ENCODE results near the gene F2RL3.

Gene F2RL3

DNA sequence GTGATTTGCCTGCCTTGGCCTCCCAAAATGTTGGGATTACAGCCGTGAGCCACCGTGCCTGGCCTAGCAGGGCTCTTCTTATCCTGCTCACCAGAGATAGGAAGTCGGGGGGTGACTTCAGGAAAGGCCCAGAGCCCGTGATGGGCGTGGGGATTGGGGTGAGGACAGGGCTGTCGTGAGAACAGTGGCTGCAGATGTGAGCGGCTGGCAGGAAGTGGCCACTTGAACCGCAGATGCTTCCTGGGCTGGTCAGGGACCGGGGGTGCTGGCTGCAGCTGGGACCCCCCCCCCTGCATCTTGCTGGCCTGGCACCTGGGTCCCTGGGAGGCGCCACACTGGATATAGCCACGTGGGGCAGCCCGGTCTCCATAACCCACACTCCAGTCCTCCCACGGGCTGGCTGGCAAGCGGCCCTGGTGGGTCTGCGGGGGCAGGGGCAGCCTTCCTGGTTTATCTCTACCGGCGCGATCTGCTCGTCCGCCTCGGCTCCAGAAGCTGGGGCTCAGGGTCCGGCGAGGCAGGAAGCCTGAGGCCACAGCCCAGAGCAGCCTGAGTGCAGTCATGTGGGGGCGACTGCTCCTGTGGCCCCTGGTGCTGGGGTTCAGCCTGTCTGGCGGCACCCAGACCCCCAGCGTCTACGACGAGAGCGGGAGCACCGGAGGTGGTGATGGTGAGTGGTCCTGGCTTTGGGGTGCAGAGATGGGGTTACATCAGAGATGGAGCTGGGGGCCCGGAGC lies at the start of gene F2RL3:
Gene F2RL3 (plus strand): TSS at position 371 of the 737 bp plus-strand sequence. CDS start 191 bp downstream, at position 562.
- Mint-ChIP-seq H3K4me1 (peaks cover 36% of the 10 kb centered on the region), H3K9me3 (no peaks in the 10 kb centered on the region), H3K4me3 (peak within 1 kb of the TSS; percentile 1 to 72), H3K27me3 (peaks cover 51% of the 10 kb centered on the region), H3K27ac (no peak within 1 kb of the TSS)
- DNase-seq (peak in 1 of 2 donors; percentile 31), ATAC-seq (peak; percentile 59)

DNA sequence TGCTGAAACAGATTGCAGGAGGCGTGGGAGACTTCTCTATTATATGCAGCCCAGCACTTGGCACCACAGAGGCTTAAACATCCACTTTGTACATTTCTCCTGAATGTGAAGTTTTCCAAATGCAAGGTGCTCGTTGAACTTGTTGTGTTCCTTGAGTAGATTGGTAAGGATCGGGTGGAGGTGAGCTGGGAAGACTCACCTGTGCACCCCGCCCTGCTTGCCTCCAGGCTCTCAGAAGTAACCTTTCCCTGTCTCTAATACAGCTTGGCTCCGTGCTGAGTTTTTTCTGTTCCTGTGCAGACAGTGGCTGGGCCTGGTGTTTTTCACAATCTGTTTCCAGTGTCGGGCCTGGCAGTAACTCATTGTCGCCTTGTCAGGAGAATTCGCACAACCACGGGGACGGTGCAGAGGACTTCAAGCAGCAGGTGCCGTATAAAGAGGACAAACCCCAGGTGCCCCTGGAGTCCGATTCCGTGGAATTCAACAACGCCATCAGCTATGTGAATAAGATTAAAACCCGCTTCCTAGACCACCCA lies 47.3 kb upstream of the F2RL3 start:
- ATAC-seq (no peak), DNase-seq (no peak)
- H3K27me3 Mint-ChIP-seq: no peaks in the 10 kb centered on the region
- no peaks in the 10 kb centered on the region for H3K9me3 Mint-ChIP-seq
- no peak overlapping the region for H3K27ac Mint-ChIP-seq
- peaks cover 12% of the 10 kb centered on the region for H3K4me1 Mint-ChIP-seq
- H3K4me3 Mint-ChIP-seq: no peak overlapping the region

DNA sequence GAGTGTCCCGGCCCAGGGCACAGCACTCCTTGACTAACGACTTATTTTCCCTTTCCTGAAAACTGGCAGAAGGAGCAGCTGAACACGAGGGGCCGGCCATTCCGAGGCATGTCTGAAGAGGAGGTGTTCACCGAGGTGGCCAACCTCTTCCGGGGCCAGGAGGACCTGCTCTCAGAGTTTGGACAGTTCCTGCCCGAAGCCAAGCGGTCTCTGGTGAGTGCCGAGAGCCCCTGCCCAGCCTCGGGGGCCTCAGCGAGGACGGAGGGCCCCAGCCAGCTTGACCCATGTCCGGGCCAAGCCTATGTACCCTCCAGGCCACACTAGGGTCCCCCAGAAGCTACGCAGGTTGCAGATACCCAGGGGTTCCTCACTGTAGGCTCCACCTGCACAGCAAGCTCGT lies 41.9 kb upstream of the F2RL3 start:
- H3K27me3 Mint-ChIP-seq: no peaks in the 10 kb centered on the region
- H3K27ac Mint-ChIP-seq: no peak overlapping the region
- no peak for DNase-seq
- no peaks in the 10 kb centered on the region for H3K9me3 Mint-ChIP-seq
- ATAC-seq: no peak
- no peak overlapping the region for H3K4me3 Mint-ChIP-seq
- H3K4me1 Mint-ChIP-seq: no peaks in the 10 kb centered on the region

DNA sequence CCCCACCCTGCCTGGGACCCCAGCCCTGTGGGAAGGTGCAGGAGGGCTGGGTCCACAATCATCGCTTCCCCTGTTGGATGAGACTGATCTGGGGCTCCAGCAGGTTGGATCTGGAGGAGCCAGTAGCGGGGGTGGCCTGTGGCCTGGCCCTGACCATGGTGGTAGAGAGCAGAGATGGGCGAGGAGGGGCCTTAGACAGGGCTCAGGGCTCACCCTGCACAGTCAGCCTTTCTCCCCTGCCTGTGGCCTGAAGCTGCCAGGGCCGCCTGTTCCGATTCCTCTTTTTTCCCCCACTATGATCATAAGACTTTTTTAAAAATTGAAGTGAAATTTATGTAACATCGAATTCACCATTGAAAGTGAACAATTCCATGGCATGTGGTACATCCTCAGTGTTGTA lies 41.4 kb upstream of the F2RL3 start:
- ATAC-seq (no peak), DNase-seq (no peak)
- Mint-ChIP-seq H3K27me3 (no peaks in the 10 kb centered on the region), H3K9me3 (no peaks in the 10 kb centered on the region), H3K4me1 (no peaks in the 10 kb centered on the region), H3K4me3 (no peak overlapping the region), H3K27ac (peak overlapping the region; percentile 64 to 69)

DNA sequence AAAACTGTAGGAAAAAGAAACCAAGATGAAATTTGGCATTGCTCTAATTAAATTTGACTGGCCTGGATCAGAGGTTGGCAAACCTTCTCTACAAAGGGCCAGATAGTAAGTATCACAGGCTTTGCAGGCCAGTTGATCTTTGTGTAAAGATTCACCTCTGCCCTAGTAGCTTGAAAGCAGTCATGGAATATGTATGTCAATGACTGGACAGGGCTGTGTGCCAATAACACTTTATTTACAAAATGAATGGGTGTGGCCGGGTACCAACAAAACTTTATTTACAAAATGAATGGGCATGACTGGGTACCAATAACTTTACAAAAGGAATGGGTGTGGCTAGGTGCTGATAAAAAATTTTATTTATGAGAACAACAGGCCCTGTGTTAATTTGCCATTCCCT lies 39.6 kb upstream of the F2RL3 start:
- Mint-ChIP-seq H3K4me1 (no peaks in the 10 kb centered on the region), H3K4me3 (no peak overlapping the region), H3K27me3 (no peaks in the 10 kb centered on the region), H3K9me3 (no peaks in the 10 kb centered on the region), H3K27ac (no peak overlapping the region)
- ATAC-seq (no peak), DNase-seq (no peak)

DNA sequence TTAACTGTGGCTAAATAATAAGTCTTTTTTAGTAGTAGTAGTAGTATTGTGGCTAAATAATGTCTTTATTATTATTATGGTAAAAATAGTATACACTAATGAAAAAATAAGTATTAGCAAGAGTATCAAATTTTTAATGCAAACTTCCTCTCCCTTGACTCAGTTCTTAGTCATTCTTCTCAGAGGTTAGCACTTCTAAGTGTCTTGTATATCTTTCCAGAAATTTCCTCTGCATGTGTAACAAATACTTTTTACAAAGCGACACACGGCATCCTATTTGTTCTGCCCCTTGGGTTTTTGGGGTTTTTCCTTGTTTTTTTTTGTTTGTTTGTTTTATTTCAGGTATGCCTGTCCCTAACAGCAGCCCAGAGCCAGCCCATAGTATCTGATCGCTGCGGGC lies 38.7 kb upstream of the F2RL3 start:
- Mint-ChIP-seq H3K27ac (no peak overlapping the region), H3K9me3 (no peaks in the 10 kb centered on the region), H3K27me3 (no peaks in the 10 kb centered on the region), H3K4me1 (no peaks in the 10 kb centered on the region), H3K4me3 (no peak overlapping the region)
- DNase-seq: no peak
- ATAC-seq: no peak

DNA sequence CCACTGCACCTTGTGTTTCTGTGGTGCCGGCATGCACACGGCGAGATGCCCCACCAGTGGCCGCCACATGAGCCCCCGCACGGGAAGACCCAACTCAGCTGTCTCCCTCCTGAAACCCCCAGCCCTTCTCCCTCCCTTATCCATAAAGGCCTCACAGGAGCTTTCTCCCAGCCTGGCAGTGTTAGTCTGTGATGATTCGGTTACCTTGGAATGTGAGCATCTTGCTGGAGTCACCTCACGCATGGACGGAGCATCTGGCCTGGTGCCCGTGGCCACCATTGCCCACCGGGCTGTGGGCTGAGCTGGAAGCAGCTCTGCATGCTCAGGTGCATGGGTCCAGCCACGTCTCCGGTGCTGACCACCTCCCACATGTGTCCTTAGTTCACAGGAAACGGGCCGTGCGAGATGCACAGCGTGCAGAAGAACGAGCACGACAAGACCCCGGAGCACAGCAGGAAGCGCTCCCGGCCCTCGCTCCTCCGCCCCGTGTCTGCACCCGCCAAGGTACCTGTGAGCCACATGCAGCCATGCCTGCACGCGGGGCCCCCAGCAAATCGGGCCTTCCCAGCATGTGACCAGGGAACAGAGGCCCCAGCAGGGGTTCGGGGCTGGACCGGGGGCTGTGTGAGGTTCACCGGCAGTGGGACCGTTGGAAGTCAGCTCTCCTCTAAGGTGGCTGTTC lies 37.6 kb upstream of the F2RL3 start:
- H3K9me3 Mint-ChIP-seq: no peaks in the 10 kb centered on the region
- no peaks in the 10 kb centered on the region for H3K4me1 Mint-ChIP-seq
- ATAC-seq: no peak

DNA sequence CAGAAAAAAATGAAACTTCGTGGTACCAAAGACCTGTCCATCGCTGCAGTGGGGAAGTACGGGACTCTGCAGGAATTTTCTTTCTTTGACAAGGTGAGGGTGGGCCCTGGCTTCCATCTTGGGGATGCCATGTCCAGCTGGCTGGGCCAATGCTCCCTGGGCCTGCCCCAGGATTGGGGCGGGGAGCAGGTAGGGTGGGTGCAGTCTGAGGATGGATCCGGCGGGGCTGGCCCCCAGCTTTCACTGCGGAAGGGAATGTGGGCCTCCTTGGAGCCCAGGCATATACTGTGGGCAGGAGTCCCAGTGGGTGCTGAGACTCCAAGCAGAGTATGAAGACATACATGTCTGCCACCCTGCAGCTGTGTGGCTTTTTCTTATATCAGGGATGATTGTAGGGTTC lies 35.7 kb upstream of the F2RL3 start:
- H3K4me3 Mint-ChIP-seq: no peak overlapping the region
- no peaks in the 10 kb centered on the region for H3K4me1 Mint-ChIP-seq
- no peaks in the 10 kb centered on the region for H3K9me3 Mint-ChIP-seq
- H3K27me3 Mint-ChIP-seq: no peaks in the 10 kb centered on the region
- no peak overlapping the region for H3K27ac Mint-ChIP-seq
- no peak for ATAC-seq
- no peak for DNase-seq

More for the DNA sequence above, 37.6 kb upstream of the F2RL3 start:
- no peak for DNase-seq
- Mint-ChIP-seq H3K27ac (no peak overlapping the region), H3K4me3 (no peak overlapping the region), H3K27me3 (no peaks in the 10 kb centered on the region)

DNA sequence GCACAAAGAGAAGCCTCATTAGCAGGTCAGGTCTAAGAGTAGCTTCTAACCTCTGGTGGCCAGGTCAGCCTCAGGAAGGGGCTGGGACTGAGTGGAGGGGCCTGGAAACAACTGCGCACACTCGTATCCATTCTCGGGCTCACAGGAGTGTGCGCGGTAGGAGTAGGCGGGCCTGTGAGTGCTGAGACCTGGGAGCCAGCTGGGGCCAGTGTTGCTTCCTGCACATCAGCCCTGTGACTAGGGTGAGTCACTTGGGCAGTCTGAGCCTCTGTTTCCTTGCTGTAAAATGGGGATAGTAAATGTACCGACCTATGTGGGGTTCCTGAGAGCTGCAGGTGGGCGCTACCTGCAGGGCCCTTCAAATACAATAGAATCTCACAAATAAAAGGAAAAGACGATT lies 32.7 kb upstream of the F2RL3 start:
- H3K27ac Mint-ChIP-seq: no peak overlapping the region
- DNase-seq (no peak), ATAC-seq (no peak)
- H3K27me3 Mint-ChIP-seq: no peaks in the 10 kb centered on the region
- H3K9me3 Mint-ChIP-seq: no peaks in the 10 kb centered on the region
- no peak overlapping the region for H3K4me3 Mint-ChIP-seq
- no peaks in the 10 kb centered on the region for H3K4me1 Mint-ChIP-seq

DNA sequence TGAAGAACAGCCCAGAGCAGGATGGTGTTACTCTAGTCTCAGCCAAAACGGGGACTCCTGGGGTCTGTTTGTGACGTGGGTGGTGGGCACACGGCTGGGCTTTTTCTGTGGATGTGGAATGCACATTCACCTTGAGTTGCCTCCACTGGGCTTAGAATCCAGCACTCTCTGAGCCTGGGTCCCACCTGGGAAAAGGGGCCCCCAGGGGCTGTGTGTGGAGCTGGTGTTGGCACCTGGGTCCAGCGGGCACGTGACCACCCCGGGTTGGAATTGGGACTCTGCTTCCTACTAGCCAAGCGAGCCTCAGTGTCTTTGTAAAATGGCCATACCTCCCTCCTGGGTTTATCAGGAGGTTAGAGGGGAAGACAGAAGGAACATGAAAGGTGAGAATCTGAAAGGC lies 29.2 kb upstream of the F2RL3 start:
- Mint-ChIP-seq H3K4me3 (no peak overlapping the region), H3K27ac (no peak overlapping the region), H3K27me3 (no peaks in the 10 kb centered on the region), H3K4me1 (no peaks in the 10 kb centered on the region), H3K9me3 (no peaks in the 10 kb centered on the region)
- DNase-seq (no peak), ATAC-seq (no peak)

DNA sequence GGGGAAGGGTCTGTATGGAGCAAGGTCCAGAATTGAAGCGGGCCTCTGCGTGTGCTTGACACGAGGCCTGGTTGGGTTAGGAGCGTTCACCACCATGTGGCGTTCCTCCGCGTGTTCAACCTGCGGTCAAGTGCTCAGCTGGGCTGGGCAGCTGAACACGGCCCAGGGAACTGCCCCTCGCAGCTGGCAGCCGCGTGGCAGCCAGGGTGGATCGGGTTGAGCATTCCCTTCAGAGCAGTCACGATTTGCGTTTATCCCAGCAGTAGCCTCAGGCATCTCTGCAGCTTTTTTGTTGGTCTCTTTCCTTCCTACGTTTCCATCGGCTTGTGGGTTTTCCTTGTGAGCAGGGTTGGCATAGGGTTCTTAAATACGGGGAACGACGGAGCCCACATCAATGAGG lies 28.7 kb upstream of the F2RL3 start:
- no peak for DNase-seq
- Mint-ChIP-seq H3K27ac (no peak overlapping the region), H3K4me3 (no peak overlapping the region), H3K9me3 (no peaks in the 10 kb centered on the region), H3K27me3 (no peaks in the 10 kb centered on the region), H3K4me1 (no peaks in the 10 kb centered on the region)
- ATAC-seq: no peak

DNA sequence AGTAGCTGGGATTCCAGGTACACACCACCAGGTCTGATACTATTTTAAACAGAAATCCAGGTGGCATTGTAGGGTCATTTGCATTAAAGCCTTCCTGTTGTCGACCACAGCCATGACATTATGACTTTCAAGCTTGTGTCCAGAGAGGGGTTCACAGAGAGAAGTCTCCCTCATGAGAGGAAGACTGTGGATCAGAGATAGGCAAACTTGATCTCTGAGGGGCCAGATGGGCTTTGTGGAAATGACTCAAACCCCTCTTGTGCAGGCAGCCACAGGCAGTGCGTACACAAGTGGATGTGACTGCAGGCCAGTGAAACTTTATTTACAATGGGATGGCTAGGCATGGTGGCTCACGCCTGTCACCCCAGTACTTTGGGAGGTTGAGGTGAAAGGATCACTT lies 27.8 kb upstream of the F2RL3 start:
- no peak overlapping the region for H3K4me3 Mint-ChIP-seq
- H3K27ac Mint-ChIP-seq: no peak overlapping the region
- no peaks in the 10 kb centered on the region for H3K4me1 Mint-ChIP-seq
- H3K9me3 Mint-ChIP-seq: no peaks in the 10 kb centered on the region
- H3K27me3 Mint-ChIP-seq: no peaks in the 10 kb centered on the region
- no peak for DNase-seq
- ATAC-seq: no peak

DNA sequence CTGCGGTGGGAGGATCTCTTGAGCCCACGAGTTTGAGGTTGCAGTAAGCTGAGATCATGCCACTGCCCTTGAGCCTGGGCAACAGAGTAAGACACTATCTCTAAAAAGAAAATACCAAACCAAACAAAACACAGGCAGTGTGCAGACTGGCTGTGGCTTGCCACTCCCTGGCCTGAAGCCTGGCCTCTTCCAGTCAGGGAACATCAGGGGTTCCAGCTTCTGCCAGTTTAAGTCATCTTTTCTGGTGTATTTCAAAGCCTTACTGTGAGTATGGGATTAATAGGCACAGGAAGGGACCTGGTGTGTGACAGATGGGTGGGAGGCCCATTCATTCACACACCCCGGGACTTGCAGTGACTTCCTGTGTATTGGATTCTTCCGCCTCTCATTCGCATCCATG lies 27.0 kb upstream of the F2RL3 start:
- Mint-ChIP-seq H3K4me1 (no peaks in the 10 kb centered on the region), H3K27ac (no peak overlapping the region), H3K4me3 (no peak overlapping the region), H3K27me3 (no peaks in the 10 kb centered on the region), H3K9me3 (no peaks in the 10 kb centered on the region)
- no peak for ATAC-seq
- DNase-seq: no peak

DNA sequence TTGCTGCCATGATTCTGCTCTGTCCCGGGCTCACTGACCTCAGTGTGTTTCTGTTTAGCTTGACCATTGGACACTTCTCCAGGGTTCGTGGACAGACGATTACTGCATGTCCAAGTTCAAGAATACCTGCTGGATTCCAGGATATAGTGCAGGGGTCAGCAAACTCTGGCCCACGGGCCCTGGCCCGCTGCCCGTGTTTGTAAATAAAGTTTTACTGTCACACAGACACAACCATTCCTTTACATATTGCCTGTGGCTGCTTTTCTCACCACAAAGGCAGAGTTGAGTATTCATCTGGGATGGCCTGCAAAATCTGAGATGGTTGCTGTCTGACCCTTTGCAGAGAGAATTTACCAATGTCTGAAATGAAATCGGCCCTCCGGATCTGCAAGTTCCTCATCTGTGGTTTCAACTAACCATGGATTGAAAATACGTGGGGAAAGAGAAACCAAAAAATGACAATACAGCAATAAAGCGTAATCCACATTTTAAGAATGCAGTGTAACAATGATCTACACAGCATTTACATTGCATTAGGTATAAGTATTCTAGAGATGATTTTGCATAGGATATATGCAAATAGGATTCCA lies 25.9 kb upstream of the F2RL3 start:
- Mint-ChIP-seq H3K4me1 (no peaks in the 10 kb centered on the region), H3K27me3 (no peaks in the 10 kb centered on the region), H3K9me3 (no peaks in the 10 kb centered on the region), H3K4me3 (no peak overlapping the region), H3K27ac (no peak overlapping the region)
- ATAC-seq: no peak
- DNase-seq: no peak

DNA sequence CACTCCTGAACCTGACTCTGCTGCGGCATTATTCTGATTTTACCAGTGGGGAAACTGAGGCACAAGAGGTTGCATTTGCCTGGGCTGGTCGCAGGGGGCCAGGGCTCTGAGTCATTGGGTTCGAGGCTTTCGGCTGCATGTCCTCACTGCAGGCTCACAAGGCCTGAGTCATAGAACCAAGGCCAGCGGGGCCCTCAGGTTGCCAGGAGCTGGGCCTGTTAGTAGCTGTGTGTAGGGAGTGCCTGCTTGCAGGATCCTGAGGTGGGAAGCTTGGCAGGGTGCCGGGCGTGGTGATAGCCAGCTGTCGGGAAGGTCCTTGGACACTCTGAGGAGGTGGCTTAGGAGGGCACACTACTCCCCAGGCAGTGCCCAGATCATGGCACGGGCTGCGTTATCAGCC lies 21.6 kb upstream of the F2RL3 start:
- H3K27ac Mint-ChIP-seq: no peak overlapping the region
- DNase-seq: no peak
- H3K27me3 Mint-ChIP-seq: no peaks in the 10 kb centered on the region
- H3K9me3 Mint-ChIP-seq: no peaks in the 10 kb centered on the region
- no peak overlapping the region for H3K4me3 Mint-ChIP-seq
- ATAC-seq: no peak
- H3K4me1 Mint-ChIP-seq: no peaks in the 10 kb centered on the region

DNA sequence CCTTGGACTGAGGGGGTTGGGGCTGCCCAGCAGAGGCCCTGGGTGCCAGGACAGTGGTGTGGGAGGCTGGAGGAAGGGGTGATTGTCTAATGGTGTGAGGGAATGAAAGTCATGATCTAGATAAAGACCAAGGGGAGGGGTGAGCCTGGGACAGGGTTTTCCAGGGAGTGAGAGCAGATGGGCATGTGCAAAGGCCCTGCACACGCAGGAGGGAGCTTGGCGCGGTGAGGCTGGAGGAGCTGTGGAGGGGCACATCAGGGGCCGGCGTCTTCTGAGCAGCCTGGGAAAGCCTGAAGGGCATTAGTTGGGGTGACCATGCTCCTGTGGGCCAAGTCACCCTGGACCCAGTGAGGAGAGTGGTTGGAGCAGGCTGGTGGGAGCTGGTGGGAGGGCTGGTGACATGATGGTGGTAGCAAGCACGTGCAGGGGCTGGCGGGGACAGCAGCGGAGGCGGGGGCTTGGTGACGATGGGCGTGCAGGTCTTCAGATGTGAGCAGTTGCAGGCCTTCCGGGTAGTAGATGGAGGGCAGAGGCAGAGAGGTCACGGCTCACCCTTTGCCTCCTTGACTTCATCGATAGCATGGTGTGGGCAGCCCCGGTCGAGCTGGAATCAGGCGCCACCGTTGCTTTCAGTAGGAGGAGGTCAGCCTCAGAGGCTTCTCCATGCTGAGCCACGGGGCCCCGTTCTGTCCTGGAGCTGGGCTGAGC lies 20.2 kb upstream of the F2RL3 start:
- no peak for DNase-seq
- H3K27me3 Mint-ChIP-seq: no peaks in the 10 kb centered on the region
- no peak for ATAC-seq
- H3K4me3 Mint-ChIP-seq: no peak overlapping the region
- peaks cover 2% of the 10 kb centered on the region for H3K4me1 Mint-ChIP-seq
- no peak overlapping the region for H3K27ac Mint-ChIP-seq
- H3K9me3 Mint-ChIP-seq: no peaks in the 10 kb centered on the region

Data from stimulated activated naive CD8-positive, alpha-beta T cell treated with anti-CD3 and anti-CD28 coated beads, Interleukin-15, amount 100 ng/mL, for 72 hours (primary cell).